Measurements from ENCODE around the gene PCNX1.

Gene PCNX1

GRCh38 chr14:70957710-70958109 is 50.5 kb downstream of the PCNX1 start:
- DNase-seq (ENCODE audit: low read depth in 2 of 2): no peak

DNA sequence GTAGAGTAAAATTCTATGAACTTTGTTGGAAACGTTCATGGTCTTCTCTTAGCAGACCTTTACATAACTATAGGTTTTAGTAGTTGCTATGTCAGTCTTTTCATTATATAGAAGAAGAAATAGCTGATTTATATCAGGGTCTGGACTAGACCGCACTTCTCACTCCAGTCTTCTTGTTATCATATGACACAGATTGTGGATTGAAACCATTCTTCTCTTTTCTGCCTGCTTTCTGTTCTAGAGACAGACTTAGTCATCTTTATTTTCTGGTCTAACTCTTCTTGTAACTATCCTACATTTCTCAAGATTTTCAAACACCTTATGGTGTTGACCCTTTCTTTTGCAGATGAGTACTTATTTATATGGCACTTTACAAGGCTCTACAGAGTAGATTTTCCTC is 55.7 kb downstream of the PCNX1 start:
- no peak for DNase-seq (ENCODE audit: low read depth in 2 of 2)

DNA sequence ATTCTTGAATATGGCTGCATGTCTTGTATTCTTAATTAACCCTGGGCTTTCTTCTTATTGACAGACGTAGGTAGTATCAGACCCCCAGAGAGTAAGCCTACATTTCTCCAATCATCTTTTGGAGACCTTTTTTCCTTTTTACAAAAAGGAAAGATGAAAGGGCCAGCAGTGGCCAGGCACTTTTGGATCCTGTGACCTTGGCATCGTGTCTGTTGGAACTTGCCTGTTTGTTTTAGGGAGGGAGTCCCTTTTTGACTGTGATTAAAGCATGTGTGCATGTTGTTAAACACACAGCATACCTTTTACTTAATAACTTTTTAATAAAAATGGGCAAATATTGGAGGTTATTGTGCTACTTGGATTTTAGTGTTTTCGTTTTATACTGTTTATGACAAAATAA is 57.2 kb downstream of the PCNX1 start:
- DNase-seq (ENCODE audit: low read depth in 2 of 2): no peak

DNA sequence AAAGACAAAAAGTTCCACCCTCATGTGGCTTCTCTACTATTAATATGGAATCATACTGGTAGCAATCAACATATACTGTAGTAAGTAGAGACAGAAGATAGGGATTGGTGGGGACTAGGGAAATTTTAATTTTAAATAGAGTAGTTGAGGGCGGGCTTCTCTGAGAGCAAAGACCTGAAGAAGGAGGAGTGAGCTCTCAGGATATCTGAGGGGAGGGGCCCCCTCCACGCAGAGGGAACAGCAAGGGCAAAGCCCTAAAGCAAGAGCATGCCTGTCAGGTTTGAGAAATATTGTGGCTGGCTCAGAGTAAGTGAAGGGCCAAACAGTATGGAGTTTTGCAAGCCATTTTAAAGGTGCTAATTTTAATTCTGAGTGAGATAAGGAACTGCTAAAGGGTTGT is 64.3 kb downstream of the PCNX1 start:
- DNase-seq (ENCODE audit: low read depth in 2 of 2): no peak

DNA sequence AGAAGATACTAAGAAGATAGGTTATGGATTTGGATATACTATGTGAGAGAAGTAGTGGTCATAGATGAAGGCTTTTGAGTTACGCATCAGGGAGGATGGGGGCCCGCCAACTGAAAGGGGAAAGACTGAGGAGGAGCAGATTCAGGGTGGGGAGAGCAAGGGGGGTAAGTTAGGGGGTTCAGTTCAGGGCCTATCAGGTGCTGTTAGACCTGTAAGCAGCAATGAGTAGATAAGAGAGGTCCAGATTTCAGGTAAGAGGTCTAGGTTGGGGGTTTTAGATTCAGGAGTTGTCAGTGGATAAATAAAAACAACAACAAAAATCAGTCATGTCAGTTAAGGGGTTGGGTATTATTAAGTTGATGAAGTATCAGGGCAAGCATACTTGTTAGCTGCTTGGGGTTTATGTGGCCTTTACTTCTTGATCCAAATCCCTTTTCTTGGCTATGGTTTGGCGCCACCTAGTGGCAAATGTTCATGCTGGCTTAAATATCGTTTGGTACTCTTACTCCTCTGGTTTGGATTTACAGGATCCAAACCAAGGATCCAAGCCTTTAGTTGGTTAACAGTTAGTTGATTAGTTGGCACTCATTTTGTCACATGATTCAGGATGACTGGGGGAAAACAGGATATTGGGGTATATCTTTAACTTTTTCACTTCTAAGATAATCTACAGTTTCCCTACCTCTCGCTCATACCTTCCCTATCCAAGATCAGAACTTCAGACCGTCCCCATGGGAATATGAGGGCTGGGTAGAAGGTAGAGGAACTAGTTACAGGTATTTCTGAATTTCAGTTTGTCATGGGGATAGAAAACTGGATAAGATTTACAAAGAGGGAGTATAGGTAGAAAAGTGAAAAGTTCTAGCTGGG is 65.1 kb downstream of the PCNX1 start:
- peak; percentile 53 to 64 for DNase-seq (ENCODE audit: low read depth in 2 of 2)

GRCh38 chr14:70976591-70976990 is 69.3 kb downstream of the PCNX1 start:
- DNase-seq (ENCODE audit: low read depth in 2 of 2): no peak

- DNase-seq (ENCODE audit: low read depth in 2 of 2): no peak
These were observed 74.0 kb downstream of the PCNX1 start for GRCh38 chr14:70981000-70981952.

- no peak for DNase-seq (ENCODE audit: low read depth in 2 of 2)
These were observed 74.9 kb downstream of the PCNX1 start for GRCh38 chr14:70982200-70982599.

GRCh38 chr14:70987041-70987440 is 79.8 kb downstream of the PCNX1 start:
- no peak for DNase-seq (ENCODE audit: low read depth in 2 of 2)

GRCh38 chr14:70988452-70988851 is 81.2 kb downstream of the PCNX1 start:
- no peak for DNase-seq (ENCODE audit: low read depth in 2 of 2)

DNA sequence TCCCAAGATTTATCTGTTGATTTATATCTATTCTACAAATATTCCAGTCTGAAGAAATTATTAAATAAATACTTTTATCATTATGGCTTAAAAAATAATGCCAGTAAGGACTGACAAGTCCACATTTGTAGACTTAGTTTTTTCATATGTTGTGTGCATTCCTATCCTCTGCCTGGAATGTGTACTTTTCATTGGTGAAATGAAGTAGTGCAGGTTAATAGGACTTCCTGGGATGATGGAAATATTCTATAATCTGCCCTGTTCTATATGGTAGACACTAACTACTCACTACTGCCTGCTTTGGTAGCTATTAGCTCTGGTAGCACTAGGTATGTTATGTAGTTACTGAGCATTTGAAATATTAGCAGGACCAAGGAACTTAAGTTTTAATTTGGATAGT is 86.7 kb downstream of the PCNX1 start:
- no peak for DNase-seq (ENCODE audit: low read depth in 2 of 2)

- no peak for DNase-seq (ENCODE audit: low read depth in 2 of 2)
These were observed 88.0 kb downstream of the PCNX1 start for GRCh38 chr14:70995211-70995610.

GRCh38 chr14:70995671-70996070 is 88.4 kb downstream of the PCNX1 start:
- no peak for DNase-seq (ENCODE audit: low read depth in 2 of 2)

GRCh38 chr14:70999117-70999516 is 91.9 kb downstream of the PCNX1 start:
- DNase-seq (ENCODE audit: low read depth in 2 of 2): no peak

DNA sequence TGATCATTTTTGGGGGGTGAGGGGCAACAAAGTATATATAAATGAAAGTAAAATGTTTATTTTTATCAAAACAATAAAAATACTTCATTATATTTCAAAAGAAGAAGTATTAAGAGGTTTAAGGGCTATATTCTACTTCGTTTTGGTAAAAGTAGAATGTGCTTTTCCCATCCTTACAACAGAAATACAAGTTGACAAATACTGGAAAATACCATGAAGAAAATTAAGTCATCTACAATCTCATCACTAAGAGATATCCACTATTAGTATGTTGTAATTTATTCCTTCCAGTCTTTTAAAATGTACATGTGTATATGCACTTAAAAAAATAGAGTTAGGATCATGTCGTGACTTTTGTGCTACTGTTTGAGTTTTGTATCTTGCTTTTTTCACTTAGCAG is 92.8 kb downstream of the PCNX1 start:
- DNase-seq (ENCODE audit: low read depth in 2 of 2): no peak

- DNase-seq (ENCODE audit: low read depth in 2 of 2): no peak
These were observed 94.5 kb downstream of the PCNX1 start for GRCh38 chr14:71001742-71002141.

DNA sequence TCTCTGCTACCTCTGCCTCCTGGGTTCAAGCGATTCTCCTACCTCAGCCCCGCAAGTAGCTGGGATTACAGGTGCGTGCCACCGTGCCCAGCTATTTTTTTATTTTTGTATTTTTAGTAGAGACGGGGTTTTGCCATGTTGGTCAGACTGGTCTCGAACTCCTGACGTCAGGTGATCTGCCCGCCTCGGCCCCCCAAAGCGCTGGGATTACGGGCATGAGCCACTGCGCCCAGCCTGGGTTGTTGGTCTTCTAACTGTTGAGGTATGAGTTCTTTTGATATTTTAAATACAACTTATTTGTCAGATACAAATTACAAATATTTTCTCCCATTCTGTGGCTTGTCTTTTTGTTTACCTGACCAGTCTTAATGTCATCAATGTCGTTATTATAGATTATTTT is 95.9 kb downstream of the PCNX1 start:
- no peak for DNase-seq (ENCODE audit: low read depth in 2 of 2)

DNA sequence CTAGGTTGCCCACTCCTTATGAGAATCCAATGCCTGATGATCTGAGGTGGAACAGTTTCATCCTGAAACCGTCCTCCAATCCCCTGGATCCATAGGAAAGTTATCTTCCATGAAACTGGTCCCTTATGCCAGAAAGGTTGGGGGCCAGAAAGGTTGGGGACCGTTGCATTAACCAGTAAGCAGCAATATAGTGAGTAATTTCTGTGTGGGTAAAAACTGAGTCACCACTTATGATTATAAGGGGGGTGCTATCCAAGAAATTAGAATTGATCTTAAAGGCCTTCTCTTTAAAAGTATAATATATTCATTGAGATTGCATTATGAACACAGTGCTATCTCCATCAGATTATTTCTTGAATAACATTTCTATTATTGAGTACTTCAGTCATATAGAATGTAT is 97.2 kb downstream of the PCNX1 start:
- no peak for DNase-seq (ENCODE audit: low read depth in 2 of 2)

DNA sequence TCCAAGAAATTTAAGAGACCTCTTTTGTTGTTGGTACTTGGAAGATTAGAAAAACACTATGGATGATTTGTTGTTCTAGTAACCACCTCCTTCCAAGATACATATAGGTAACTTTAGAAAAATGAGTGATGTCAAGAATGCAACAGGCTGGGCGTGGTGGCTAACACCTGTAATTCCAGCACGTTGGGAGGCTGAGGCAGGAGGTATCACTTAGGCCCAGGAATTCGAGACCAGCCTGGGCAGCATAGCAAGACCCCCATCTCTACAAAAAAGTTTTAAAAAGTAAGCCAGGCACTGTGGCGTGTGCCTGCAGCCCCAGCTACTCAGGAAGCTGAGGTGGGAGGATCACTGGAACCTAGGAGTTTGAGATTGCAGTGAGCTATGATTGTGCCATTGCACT is 97.8 kb downstream of the PCNX1 start:
- DNase-seq (ENCODE audit: low read depth in 2 of 2): no peak

DNA sequence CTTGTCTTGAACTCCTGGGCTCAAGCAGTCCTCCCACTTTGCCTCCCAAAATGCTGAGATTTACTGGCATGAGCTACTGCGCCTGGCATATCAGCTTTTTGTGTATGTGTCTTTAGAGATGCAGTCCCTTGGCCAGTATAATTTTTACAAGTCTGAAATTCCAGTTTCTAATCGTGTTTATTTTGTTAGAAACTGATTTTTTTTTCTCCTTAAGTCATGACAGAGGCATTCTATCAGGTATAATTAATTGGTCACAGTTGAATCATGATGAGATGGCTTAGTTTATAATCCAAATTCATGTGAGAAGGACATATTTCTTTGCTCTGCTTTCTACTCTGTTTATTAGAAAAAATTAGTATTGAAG is 98.9 kb downstream of the PCNX1 start:
- DNase-seq (ENCODE audit: low read depth in 2 of 2): no peak

DNA sequence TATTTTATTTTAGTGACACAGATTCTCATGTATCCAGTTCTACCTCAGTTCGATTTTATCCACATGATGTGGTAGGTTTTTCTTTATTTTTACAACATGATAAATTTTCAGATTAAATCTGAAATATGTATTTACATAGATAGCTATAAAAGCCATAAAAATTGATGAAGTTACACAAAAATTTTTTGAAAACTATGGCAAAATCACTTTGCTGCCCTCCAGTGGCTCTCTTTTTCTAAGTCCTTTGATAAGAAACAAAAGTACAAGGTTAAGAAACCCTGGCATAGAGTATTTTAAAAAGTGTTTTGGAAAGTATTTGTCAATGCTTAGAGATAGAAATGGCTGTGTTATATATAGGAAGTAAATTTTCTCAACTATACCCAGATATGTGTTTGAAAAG is 104.2 kb downstream of the PCNX1 start:
- DNase-seq (ENCODE audit: low read depth in 2 of 2): no peak

DNA sequence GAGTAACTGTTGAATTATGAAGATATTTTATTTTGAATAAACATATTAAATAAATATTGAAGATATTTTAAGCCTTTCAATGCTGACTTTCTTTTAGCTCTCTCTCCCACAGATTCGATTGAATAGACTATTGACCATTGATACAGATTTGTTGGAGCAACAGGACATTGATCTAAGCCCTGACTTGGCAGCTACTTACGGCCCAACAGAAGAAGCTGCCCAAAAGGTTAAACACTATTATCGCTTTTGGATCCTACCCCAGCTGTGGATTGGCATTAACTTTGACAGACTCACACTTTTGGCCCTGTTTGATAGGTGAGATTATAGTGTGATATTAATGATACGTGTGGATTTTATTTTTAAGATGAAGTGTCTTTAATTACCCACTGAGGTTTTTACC is 105.6 kb downstream of the PCNX1 start:
- no peak for DNase-seq (ENCODE audit: low read depth in 2 of 2)
